SU-DHL-6 (cell line): ENCODE data around the gene HIVEP2.

Source experiments
- H2AFZ ChIP-seq: fragments of 200-600 bp; sonication (generic); 2 replicates; pipeline ENCODE4 v1.6.1; 2014; ENCODE audit warnings: low read depth, mild to moderate bottlenecking, moderate library complexity, mixed read lengths, antibody characterized with exemption, low read length; ENCODE audit not compliant: severe bottlenecking
- H3F3A ChIP-seq: fragments of 200-600 bp; shearing (Covaris generic); 2 replicates; pipeline ENCODE4 v1.6.0; 2016; ENCODE audit warnings: antibody characterized with exemption, mild to moderate bottlenecking; ENCODE audit not compliant: insufficient read depth
- H3K27ac ChIP-seq: fragments of 200-600 bp; sonication (generic); 2 replicates; pipeline ENCODE4 v1.5.1; 2016; ENCODE audit warnings: low read depth, mild to moderate bottlenecking, low read length, moderate library complexity, mixed read lengths
- H3K27me3 ChIP-seq: fragments of 200-600 bp; sonication (generic), shearing (Covaris generic); 2 replicates; pipeline ENCODE4 v1.6.0; 2014; ENCODE audit warnings: mild to moderate bottlenecking, low read length
- H3K36me3 ChIP-seq: fragments of 200-600 bp; sonication (generic); 2 replicates; pipeline ENCODE4 v1.6.1; 2014; ENCODE audit warnings: mild to moderate bottlenecking, low read length, mixed read lengths
- H3K4me2 ChIP-seq: fragments of 300-600, 200-600 bp; shearing (Covaris generic), sonication (generic); 2 replicates; pipeline ENCODE4 v1.6.0; 2014; ENCODE audit warnings: low read length, low read depth, mild to moderate bottlenecking; ENCODE audit not compliant: poor library complexity, severe bottlenecking
- H3K4me3 ChIP-seq: fragments of 200-600 bp; sonication (generic); 2 replicates; pipeline ENCODE4 v1.5.1; 2014; ENCODE audit warnings: antibody characterized with exemption, low read length, mild to moderate bottlenecking, mixed read lengths; ENCODE audit not compliant: insufficient read depth, poor library complexity, severe bottlenecking
- H3K79me2 ChIP-seq: fragments of 200-600 bp; sonication (generic); 2 replicates; pipeline ENCODE4 v1.6.1; 2014; ENCODE audit warnings: mild to moderate bottlenecking, low read length, moderate library complexity; ENCODE audit not compliant: insufficient read depth
- H3K9ac ChIP-seq: fragments of 200-600 bp; sonication (generic); 2 replicates; pipeline ENCODE4 v1.7.0; 2014; ENCODE audit warnings: mild to moderate bottlenecking, low read length
- H3K9me2 ChIP-seq: fragments of 200-600 bp; sonication (generic); replicated peaks from 2 replicates; pipeline ENCODE4 v1.6.1; 2014; ENCODE audit warnings: low read length; ENCODE audit not compliant: insufficient read depth
- H3K9me3 ChIP-seq: fragments of 200-600 bp; sonication (generic); 2 replicates; pipeline ENCODE4 v1.6.1; 2014; ENCODE audit warnings: low read length, mixed read lengths; ENCODE audit not compliant: insufficient read depth
- H4K20me1 ChIP-seq: fragments of 200-600 bp; sonication (generic); 2 replicates; pipeline ENCODE4 v1.6.1; 2014; ENCODE audit warnings: low read depth, mild to moderate bottlenecking, antibody characterized with exemption, low read length, moderate library complexity, mixed read lengths
- EZH2phosphoT487 ChIP-seq: fragments of 200-600 bp; sonication (generic), shearing (Covaris generic); conservative IDR thresholded peaks from 2 replicates; pipeline ENCODE4 v1.6.1; 2018; ENCODE audit warnings: mild to moderate bottlenecking, antibody characterized with exemption, low read length, moderate library complexity, mixed read lengths
- TF ChIP-seq, protein P1 (sequence below): fragments of 200-600 bp; sonication (generic); IDR thresholded peaks from one replicate; pipeline ENCODE4 v1.5.1; 2017; ENCODE audit warnings: antibody characterized with exemption, mild to moderate bottlenecking, low read length, moderate library complexity; ENCODE audit not compliant: insufficient read depth, poor library complexity, severe bottlenecking

HIVEP2 gene

DNA sequence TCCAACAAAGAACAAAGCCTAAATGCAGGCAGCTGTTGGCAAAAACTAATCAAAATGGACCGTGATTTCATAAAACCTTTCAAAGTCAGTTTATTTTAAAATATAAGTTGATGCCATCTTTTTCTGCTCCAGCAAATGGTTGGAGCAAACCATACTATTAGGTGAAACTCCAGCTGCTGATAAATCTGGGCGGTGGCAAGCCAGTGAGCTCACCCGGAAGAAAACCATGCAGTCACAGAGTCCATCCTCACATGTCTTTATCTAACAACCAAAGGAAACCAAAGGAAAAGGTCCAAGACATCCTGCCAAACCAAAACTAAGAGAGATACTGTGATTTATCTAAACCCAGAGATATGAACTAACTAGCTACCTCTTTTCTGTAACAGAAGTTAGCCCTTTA is 72.6 kb downstream of the HIVEP2 start:
- Histone ChIP-seq H3K9me2 (no peaks in the 10 kb centered on the region), H3K4me3 (no peak overlapping the region), H4K20me1 (peaks cover 13% of the 10 kb centered on the region), H2AFZ (no peak overlapping the region), H3K4me2 (no peak overlapping the region), H3K27me3 (no peaks in the 10 kb centered on the region), H3K36me3 (no peaks in the 10 kb centered on the region), H3K79me2 (0 out of 2 replicates have a peak, but pooled peaks cover 4% of the 10 kb centered on the region), H3F3A (no peaks in the 10 kb centered on the region), H3K27ac (no peak overlapping the region), H3K9me3 (no peaks in the 10 kb centered on the region), H3K9ac (no peak overlapping the region)
- TF ChIP-seq EZH2phosphoT487, result no peak
- TF ChIP-seq, protein P1, sequence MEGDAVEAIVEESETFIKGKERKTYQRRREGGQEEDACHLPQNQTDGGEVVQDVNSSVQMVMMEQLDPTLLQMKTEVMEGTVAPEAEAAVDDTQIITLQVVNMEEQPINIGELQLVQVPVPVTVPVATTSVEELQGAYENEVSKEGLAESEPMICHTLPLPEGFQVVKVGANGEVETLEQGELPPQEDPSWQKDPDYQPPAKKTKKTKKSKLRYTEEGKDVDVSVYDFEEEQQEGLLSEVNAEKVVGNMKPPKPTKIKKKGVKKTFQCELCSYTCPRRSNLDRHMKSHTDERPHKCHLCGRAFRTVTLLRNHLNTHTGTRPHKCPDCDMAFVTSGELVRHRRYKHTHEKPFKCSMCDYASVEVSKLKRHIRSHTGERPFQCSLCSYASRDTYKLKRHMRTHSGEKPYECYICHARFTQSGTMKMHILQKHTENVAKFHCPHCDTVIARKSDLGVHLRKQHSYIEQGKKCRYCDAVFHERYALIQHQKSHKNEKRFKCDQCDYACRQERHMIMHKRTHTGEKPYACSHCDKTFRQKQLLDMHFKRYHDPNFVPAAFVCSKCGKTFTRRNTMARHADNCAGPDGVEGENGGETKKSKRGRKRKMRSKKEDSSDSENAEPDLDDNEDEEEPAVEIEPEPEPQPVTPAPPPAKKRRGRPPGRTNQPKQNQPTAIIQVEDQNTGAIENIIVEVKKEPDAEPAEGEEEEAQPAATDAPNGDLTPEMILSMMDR, result no peak

DNA sequence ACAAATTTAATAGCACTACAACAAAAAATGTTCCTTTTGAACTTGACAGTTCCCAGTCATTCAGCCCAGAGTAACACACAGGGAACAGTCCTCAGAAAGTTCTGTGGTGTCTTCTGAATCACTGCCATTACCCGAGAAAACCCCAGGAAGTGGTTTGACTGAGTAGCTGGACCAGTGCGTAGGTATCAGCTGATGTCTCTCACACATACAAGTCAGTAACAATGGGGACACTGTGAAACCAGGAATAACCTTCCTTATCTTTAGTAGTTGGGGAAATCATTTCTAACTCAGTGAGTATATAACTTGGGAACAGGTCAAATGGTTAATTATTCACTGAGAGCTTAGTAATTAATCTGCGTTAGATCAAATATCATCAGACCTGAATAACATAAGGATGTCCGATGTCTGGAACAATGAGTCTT is 73.1 kb downstream of the HIVEP2 start:
- Histone ChIP-seq H3K9ac (no peak overlapping the region), H3K27ac (no peak overlapping the region), H3K4me2 (no peak overlapping the region), H3K4me3 (no peak overlapping the region), H3F3A (no peaks in the 10 kb centered on the region), H3K79me2 (0 out of 2 replicates have a peak, but pooled peaks cover 4% of the 10 kb centered on the region), H2AFZ (no peak overlapping the region), H3K36me3 (no peaks in the 10 kb centered on the region), H3K9me3 (no peaks in the 10 kb centered on the region), H3K9me2 (no peaks in the 10 kb centered on the region), H3K27me3 (no peaks in the 10 kb centered on the region), H4K20me1 (peaks cover 13% of the 10 kb centered on the region)
- TF ChIP-seq, protein P1, result no peak
- no peak for TF ChIP-seq EZH2phosphoT487

DNA sequence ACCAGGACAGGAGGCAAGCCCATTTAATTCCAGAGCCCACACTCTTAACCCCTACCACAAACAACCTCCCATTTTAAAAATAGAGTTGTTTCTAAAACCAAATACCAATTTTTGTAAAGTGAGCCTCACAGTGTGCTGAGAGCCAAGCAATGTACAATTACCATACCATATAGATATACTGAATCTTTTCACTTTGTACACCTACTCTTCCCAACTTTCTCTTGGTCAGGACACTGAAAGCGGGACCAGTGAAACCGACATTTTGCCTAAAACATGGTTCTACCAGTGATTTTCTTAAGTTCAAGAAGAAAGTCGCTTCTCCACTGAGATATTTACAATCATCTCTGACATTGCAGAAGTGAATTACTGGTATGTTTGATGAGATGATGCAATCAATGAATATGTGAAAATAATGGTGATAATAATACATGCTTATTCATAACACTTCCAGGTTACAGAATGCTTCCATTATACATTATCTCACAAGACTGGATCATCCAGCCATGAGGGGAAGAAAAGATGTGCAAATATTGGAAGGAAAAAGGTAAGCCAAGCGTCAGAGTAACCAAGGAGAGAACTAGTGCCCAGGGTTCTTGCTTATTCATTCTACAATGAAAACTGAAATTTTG is 74.1 kb downstream of the HIVEP2 start:
- Histone ChIP-seq H4K20me1 (peaks cover 13% of the 10 kb centered on the region), H3K9ac (no peak overlapping the region), H3K79me2 (0 out of 2 replicates have a peak, but pooled peaks cover 4% of the 10 kb centered on the region), H3K4me3 (no peak overlapping the region), H2AFZ (no peak overlapping the region), H3F3A (no peaks in the 10 kb centered on the region), H3K4me2 (no peak overlapping the region), H3K9me3 (no peaks in the 10 kb centered on the region), H3K36me3 (no peaks in the 10 kb centered on the region), H3K27me3 (no peaks in the 10 kb centered on the region), H3K9me2 (no peaks in the 10 kb centered on the region), H3K27ac (no peak overlapping the region)
- no peak for TF ChIP-seq EZH2phosphoT487
- TF ChIP-seq, protein P1, result no peak
